Osteoblast (primary cell): Measurements from ENCODE around the gene BOLA2B. TPM values are rescaled to one million over a fixed set of nuclear protein-coding genes. Genes with fewer than 3 reads are reported as not detected.

ENCODE experiments used
- DNase-seq: peaks from one replicate; pipeline ENCODE4 v3.0.0; 2011; ENCODE audit warnings: low spot score, mixed read lengths; ENCODE audit not compliant: insufficient read length; ENCODE audit errors: missing footprints
- H2AFZ ChIP-seq: 2 replicates; pipeline ENCODE4 v1.6.0; 2011; ENCODE audit warnings: mild to moderate bottlenecking, low read length
- H3K27ac ChIP-seq: 2 replicates; pipeline ENCODE4 v1.5.1; 2011; ENCODE audit warnings: mild to moderate bottlenecking, low read depth, low read length, moderate library complexity
- H3K27me3 ChIP-seq: 2 replicates; pipeline ENCODE4 v1.6.0; 2012; ENCODE audit warnings: mild to moderate bottlenecking, control low read depth, inconsistent platforms, low read length, moderate library complexity; ENCODE audit not compliant: insufficient read depth
- H3K36me3 ChIP-seq: 2 replicates; pipeline ENCODE4 v1.5.1; 2011; ENCODE audit warnings: mild to moderate bottlenecking, low read length, control low read depth, moderate library complexity; ENCODE audit not compliant: insufficient read depth
- H3K4me1 ChIP-seq: 2 replicates; pipeline ENCODE4 v1.5.1; 2011; ENCODE audit warnings: mild to moderate bottlenecking, low read length, control low read depth, moderate library complexity; ENCODE audit not compliant: insufficient read depth
- H3K4me2 ChIP-seq: 2 replicates; pipeline ENCODE4 v1.6.0; 2011; ENCODE audit warnings: mild to moderate bottlenecking, low read length; ENCODE audit not compliant: insufficient read depth
- H3K4me3 ChIP-seq: fragments of 200-600 bp; sonication (generic); 3 replicates; pipeline ENCODE4 v1.5.1; 2012; ENCODE audit warnings: mild to moderate bottlenecking, low read length, inconsistent platforms; ENCODE audit not compliant: insufficient read depth
- H3K79me2 ChIP-seq: 2 replicates; pipeline ENCODE4 v1.6.0; 2012; ENCODE audit warnings: mild to moderate bottlenecking, low read length, control low read depth, inconsistent platforms; ENCODE audit not compliant: insufficient read depth
- H3K9me3 ChIP-seq: 2 replicates; pipeline ENCODE4 v1.5.1; 2011; ENCODE audit warnings: low read depth, low read length, control low read depth
- H4K20me1 ChIP-seq: 2 replicates; pipeline ENCODE4 v1.6.0; 2012; ENCODE audit warnings: mild to moderate bottlenecking, low read length, control low read depth; ENCODE audit not compliant: insufficient read depth
- total RNA-seq: library from RNA; depleted of rRNA; stranded (reverse); fragments of >200 nt; gene quantifications from 2 replicates; pipeline ENCODE4 v1.2.3, GENCODE V29; 2012
- TF ChIP-seq, protein P1 (sequence below): IDR thresholded peaks from 2 replicates; pipeline ENCODE4 v1.5.1; 2011; ENCODE audit warnings: mild to moderate bottlenecking, low read depth, low read length, moderate library complexity; ENCODE audit errors: extremely low read depth

The BOLA2B gene
- total RNA-seq, 1 donor: 64.8 TPM

DNA sequence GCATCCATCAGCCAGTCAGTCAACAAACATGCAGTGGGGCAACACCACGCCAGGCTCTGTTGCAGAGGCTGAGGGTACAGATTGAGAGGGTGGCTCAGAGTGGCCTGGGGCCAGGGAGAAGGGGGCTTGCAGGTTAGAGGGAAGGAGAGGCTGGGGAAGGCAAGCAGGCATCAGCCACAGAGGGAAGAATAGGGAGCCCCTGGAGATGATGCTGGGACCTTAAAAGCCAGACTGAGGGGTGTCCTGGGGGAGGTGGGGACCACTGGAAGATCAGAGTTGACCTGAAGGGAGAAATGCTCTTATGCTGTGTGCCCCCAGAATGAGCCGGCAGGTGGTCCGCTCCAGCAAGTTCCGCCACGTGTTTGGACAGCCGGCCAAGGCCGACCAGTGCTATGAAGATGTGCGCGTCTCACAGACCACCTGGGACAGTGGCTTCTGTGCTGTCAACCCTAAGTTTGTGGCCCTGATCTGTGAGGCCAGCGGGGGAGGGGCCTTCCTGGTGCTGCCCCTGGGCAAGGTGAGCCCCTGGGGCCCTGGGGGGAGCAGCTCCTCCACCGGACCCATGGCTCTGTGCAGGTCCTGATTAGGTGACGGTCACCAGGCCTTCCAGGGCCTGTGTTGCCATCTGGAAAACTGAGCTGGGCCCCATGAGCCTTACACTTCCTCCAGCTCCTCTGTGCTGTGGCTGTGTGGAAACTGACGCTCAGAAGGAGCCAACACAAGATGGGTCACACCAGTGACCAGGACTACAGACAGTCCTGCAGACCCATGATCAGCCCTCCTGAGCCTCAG lies 8.4 kb downstream of the BOLA2B start:
- TF ChIP-seq, protein P1, sequence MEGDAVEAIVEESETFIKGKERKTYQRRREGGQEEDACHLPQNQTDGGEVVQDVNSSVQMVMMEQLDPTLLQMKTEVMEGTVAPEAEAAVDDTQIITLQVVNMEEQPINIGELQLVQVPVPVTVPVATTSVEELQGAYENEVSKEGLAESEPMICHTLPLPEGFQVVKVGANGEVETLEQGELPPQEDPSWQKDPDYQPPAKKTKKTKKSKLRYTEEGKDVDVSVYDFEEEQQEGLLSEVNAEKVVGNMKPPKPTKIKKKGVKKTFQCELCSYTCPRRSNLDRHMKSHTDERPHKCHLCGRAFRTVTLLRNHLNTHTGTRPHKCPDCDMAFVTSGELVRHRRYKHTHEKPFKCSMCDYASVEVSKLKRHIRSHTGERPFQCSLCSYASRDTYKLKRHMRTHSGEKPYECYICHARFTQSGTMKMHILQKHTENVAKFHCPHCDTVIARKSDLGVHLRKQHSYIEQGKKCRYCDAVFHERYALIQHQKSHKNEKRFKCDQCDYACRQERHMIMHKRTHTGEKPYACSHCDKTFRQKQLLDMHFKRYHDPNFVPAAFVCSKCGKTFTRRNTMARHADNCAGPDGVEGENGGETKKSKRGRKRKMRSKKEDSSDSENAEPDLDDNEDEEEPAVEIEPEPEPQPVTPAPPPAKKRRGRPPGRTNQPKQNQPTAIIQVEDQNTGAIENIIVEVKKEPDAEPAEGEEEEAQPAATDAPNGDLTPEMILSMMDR: no peak
- Histone ChIP-seq H3K27me3 (no peaks in the 10 kb centered on the region), H4K20me1 (peaks cover 3% of the 10 kb centered on the region), H2AFZ (no peak overlapping the region), H3K4me2 (no peak overlapping the region), H3K4me3 (no peak overlapping the region), H3K4me1 (no peaks in the 10 kb centered on the region), H3K27ac (no peak overlapping the region), H3K9me3 (no peaks in the 10 kb centered on the region), H3K36me3 (no peaks in the 10 kb centered on the region), H3K79me2 (no peaks in the 10 kb centered on the region)
- DNase-seq: peak; percentile 81

DNA sequence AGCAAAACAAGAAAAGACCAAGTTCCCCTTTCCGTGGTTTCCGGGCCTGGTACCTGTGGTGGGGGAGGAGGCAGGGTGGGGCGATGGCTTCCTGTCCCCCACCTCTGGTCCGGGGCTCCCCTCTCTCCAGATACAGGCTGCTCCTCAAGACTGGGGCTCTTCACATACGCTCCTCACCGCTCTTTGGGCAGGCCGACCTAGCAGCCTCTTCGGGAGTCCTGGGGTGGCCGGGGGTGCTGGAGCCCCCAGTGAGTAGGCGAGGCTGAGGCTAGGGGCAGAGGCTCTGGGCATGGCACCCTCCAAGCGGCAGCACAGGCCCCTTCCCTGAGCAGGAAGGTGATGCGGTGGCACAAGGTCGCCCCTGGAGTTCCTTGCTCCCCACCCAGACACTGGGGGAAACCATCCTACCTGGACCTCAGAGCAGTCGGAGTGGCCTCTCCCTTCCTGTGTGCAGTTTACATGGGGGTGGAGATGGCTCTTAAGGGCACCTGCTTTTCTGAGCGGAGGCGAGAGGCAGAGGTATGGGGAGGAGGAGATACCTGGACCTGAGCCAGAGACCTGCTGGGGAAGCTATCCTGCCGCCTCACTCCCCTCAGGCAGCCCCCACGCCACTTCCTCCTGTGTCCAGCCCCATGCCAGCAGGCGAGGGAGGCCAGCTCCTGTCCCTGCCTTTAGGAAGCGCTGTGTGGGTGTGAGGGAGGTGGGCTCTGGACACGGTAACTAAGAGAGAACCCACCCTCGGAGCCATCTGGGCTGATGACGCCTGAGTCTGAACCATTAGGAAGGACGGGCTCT lies 9.2 kb downstream of the BOLA2B start:
- no peaks in the 10 kb centered on the region for H3K79me2 ChIP-seq
- no peaks in the 10 kb centered on the region for H3K27me3 ChIP-seq
- H3K9me3 ChIP-seq: no peaks in the 10 kb centered on the region
- H3K4me3 ChIP-seq: peak overlapping the region; percentile 70
- H3K36me3 ChIP-seq: no peaks in the 10 kb centered on the region
- TF ChIP-seq, protein P1: no peak
- H2AFZ ChIP-seq: no peak overlapping the region
- H3K4me1 ChIP-seq: no peaks in the 10 kb centered on the region
- peaks cover 3% of the 10 kb centered on the region for H4K20me1 ChIP-seq
- peak overlapping the region; percentile 89 for H3K4me2 ChIP-seq
- H3K27ac ChIP-seq: no peak overlapping the region
- DNase-seq: peak; percentile 87

DNA sequence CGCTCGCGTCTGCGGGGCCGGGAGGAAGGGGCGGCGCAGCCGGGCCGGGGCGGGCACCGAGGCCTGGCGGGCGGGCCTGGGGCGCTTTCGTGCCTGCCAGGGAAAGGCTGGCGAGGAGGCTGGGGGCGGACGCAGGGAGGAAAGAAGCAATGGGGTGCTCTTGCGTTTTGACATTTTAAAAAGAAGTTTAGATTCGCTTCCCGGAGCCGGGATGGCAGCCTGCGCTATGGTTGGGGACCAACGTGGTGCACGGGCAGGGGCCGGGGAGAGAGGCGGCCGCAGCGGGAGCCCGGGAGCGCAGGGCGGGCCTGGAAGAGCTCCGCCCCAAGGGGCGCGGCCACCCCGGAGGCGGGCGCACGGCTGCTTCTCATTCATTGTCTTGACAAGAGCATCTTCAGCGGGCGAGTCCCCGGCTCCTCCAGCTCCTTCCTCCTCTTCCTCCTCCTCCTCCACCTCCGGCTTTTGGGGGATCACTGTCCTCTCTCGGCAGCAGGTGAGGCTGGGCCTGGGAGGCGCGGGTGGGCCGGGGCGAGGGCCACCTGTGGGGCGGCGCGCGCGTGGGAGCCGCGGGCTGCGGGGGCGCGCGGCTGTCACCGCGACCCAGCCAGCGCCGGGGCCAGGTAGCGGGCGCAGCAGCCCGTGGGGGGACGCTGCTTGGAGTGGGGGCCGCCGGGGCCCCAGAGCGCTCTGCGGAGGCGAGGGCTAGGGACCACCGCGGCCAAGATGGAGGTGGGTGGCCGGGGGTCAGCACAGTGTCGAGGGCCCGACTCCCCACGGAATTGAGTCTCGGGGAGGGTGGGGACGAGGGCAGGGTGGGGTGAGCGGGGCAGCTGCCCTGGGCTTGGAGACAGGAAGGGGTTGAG lies 10.0 kb downstream of the BOLA2B start, which contains the start of gene CORO1A:
Gene CORO1A (plus strand): TSS at position 370 of the 863 bp plus-strand sequence. CDS start 1,608 bp downstream, outside the sequence.
- no peak within 1 kb of the TSS for H3K27ac ChIP-seq

More for the DNA sequence above, 10.0 kb downstream of the BOLA2B start, which contains the start of gene CORO1A:
- DNase-seq: peak; percentile 99
- Histone ChIP-seq H3K4me2 (peak within 1 kb of the TSS; percentile 89), H4K20me1 (peaks cover 3% of the 10 kb centered on the region), H3K4me3 (peak within 1 kb of the TSS; percentile 70), H2AFZ (peak within 1 kb of the TSS; percentile 96), H3K4me1 (no peaks in the 10 kb centered on the region), H3K79me2 (no peaks in the 10 kb centered on the region), H3K9me3 (no peaks in the 10 kb centered on the region), H3K27me3 (no peaks in the 10 kb centered on the region), H3K36me3 (no peaks in the 10 kb centered on the region)
- TF ChIP-seq, protein P1: no peak
